COR-L47 (cell line): Measurements from ENCODE around the gene PARD3B.
"Not testable (repeated sequence)": the region's sequence is repeated elsewhere in the genome, so short reads cannot be mapped to it uniquely, and the experiment has no call there.

ENCODE experiments used
- DNase-seq: peaks from one replicate; lab custom pipeline; 2025; lab: John Stamatoyannopoulos, UW

The PARD3B gene

DNA sequence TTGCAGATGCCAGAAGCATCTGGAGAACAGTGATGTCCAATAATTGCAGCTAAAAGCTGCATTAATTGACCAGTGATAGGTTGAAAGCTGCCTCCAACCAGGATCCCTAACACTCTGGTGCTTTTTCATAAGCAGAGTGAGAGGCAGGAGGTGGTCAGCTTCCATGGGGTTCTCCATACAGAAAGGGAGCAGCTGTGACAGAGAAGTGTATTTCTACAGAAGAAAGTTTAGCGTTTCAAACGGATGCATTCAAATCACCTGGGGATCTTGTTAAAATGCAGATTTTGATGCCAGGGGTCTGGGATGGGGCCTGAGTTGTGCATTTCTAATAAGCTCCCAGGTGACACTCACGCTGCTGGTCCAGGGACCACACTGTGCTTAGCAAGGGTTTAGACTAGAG is 920.5 kb downstream of the PARD3B start:
- DNase-seq, result no peak

DNA sequence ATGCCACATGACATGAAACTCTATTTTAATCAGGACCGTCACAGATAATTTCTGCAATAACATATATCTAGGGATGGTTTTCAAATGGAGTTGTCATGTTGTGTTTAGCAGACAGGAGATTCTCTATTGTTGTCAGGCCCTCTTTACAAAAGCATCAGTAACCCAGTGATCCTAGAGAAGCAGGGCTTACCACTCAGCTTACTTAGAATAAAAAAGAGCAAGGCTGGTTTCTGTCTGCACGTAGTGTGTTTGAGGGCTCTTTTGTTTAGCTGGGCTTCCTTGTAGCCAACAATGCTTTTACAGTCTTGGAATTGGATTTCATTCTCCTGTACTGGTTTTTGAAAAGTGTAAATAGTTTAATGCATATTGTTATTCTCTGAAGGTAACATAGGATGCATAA is 926.5 kb downstream of the PARD3B start:
- no peak for DNase-seq

DNA sequence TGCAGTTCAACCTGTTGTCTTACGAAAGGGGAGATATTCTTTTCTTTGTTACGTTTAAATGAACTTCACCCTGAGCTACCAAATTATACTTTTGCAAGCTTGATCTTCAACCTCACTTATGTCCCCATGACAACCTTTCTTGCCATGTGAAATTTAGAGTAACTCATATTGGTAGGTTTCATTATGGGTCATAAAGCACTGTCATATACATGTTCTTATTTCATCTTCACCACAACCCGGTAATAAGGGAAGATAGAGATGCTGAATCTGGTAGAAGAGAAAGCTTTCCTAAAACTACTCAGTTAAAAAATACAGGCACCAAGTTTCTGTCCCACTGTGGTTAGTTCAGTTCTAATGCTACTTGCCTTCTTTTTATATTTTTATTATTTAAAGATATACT is 928.5 kb downstream of the PARD3B start:
- no peak for DNase-seq

DNA sequence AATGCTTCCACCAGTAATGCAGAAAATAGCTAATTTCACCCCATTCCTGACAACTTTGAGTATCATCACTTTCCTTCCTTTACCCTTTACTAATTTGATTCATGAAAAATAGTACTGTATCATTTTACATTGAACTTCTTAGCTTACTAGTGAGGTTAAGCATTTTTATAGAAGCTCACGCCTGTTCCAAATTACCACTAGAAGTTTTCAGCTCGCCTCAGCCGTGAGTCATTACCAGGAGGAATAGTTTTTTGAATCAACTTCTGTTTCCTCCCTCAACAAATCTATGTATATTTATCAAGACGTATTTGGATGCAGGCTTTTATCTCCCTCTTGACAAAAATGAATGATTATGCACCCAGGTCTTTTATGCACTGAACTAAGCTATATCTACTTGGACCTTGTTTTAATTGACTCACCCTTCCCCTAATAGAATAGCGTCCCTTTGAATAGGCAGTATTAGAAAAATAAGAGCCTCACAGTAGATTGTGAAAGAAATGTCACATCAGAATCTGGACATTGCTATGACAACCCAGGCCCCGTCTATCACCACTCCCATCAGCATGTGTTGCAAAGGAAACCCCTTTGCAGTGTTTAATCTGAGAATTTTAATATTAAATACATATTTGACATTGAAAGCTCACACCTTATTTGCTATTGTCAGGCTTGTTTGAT is 929.6 kb downstream of the PARD3B start:
- no peak for DNase-seq

DNA sequence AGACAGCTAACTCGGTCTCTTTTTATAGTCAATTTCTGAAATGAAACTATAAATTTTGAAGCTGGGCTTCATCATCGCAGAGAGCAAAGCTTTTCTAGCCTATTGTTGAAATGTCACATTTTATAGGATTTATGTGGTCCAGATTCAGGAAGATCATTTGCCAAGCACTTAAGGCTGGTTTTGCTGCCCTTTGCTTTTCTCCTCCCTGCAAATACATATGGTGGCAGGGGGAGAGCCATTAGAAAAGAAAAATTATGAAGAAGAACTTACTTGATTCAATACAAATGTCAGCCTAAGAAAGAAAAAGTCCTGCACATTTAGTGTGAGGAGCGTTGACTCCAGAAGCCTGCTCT is 930.1 kb downstream of the PARD3B start:
- no peak for DNase-seq

DNA sequence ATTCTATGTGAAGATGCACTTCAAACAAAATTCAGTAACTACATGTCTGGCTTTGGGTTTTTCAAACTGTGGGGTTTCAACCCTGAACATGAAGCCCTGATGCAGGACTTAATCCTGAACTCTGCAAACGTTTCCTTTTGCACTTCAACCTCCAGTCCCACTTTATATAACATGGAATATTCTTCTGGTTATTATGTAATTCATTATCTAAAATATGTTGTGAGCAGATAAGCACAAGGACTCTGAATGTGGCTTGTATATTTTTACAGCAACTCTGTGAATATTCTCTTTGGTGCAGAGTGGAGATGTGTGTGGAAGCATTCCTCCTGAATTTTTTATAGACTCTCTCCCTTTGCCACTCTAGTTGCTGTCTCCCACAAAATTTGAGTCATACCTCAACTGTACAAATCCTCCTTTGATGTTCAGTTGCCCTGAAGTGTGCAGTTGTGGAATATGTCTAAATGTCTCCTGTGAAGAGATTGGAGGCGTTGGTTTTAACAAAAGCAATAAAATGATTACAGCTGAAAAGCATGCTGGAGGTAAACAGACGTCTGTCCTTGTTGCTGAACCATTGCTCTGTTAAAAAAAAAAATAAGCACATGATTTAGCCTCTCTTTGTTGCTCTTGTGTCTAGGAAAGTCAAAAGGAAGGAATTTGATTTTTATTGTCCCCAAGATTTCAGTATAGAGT is 931.9 kb downstream of the PARD3B start:
- DNase-seq, result no peak

DNA sequence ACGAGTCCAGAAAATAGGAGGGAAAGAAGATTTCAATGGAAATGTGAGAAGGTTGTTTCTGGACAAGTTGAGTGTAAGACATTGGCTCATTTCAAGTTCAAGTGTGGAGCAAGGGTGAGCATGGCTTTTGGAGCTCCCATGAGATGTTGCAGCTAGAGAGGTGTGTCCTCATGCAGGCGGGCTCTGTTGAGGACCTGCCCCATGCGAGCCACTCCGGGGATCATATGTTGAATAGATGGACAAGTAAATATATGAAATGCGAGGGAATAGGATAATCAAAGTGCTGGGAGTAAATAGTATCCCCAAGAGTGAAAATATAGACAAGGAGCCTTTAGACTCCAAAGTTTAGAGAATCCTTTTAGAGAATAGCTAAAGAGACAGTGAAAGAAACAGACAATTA is 936.6 kb downstream of the PARD3B start:
- no peak for DNase-seq

DNA sequence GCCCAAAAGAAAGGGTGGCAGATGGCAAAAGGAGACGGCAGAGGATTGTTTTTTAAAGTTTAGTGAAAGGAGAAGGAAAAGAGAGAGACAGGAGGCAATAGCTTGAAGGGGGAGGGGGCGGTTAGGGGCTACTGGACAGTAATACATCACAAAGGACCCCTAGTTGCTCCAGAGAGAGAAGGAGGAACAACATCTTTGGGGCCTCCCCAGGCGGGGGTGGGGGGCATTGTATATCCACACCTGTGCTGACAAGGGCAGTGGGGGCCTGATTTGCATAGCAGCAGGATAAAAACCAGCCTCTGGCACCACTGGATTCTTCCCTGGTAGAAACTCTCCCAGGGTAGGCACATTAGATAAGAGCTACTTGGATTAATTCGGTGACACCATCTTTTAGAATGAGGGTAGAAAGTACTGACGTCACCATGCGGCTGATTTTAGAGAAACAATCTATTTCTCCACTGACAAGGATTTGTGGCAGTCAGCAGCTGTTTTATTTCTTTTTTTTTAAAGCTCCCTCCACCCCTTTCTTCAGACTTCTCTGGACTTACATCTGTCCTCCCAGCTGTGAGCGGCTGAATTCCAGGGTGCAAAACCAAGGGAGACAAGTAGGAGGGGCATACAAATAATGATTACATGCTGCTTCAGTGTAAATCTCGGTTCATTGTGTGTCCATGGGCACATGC is 937.3 kb downstream of the PARD3B start:
- no peak for DNase-seq

DNA sequence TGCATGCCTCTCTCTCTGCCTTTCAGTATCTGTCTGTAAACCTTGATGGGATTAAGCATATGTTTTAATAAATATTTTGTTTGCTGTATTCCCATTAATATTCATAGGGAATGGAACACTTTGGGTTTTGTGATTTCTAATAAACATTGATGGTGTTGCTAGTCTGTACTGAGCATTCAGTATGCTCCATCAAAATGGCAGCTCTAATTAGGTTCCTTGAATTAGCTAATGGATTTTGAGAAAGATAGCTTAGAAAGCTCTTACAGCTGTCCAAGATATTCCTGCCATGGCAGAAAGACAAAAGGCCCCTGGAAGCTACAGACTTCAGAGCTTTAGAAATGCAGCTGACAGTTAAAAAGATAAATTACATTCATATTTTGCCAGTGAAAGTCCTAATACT is 937.8 kb downstream of the PARD3B start:
- DNase-seq, result no peak

DNA sequence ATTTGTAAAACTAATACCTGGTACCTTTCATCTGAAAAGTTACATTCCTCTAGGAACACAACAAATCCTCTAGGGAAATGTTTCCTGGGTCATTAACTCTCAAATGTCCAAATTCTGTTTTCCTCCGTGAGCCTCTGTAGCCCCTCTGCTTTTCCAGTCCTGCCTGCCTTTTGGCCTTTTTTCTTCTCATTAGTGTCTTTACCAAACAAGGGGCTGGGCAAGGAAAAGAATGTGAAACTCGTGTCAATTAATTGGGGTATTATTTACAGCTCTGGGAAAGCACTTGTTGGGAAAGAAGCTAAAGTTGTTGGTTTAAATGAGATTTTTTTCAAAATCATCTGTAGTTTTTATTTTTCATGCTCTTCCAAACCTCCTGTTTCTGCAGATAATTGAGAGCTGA is 938.9 kb downstream of the PARD3B start:
- no peak for DNase-seq

DNA sequence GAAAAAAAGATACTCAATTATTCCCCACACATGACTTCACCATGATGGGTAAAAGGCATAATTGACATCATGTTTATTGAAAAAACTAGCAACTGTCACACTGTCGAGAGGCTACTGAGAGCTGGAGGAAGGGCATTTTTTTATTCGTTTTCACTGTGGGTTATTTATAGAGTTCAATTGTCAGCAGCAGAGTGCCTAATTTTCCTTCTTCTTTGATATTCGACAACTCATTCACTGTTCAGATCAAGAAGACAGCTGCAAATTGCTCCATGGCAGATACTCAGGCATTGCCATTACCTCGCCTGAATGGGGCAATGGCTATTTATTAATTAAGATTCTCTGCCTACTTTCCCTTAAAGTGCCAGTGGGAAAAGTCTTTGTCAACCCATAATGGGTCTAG is 939.5 kb downstream of the PARD3B start:
- no peak for DNase-seq

DNA sequence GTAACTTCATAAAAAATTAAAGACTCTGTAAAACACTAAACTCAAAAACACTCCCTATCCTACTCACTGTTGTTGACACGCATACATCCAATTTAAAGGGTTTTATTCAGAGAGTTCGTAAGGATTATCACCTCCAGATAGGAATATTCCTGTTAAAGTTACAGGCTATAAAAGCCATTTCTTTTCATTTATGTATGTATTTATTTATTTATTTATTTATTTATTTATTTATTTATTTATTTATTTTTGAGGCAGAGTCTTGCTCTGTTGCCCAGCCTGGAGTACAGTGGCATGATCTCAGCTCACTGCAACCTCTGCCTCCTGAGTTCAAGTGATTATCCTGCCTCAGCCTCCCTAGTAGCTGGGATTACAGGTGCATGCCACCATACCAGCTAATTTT is 948.3 kb downstream of the PARD3B start:
- DNase-seq, result not testable (repeated sequence)

DNA sequence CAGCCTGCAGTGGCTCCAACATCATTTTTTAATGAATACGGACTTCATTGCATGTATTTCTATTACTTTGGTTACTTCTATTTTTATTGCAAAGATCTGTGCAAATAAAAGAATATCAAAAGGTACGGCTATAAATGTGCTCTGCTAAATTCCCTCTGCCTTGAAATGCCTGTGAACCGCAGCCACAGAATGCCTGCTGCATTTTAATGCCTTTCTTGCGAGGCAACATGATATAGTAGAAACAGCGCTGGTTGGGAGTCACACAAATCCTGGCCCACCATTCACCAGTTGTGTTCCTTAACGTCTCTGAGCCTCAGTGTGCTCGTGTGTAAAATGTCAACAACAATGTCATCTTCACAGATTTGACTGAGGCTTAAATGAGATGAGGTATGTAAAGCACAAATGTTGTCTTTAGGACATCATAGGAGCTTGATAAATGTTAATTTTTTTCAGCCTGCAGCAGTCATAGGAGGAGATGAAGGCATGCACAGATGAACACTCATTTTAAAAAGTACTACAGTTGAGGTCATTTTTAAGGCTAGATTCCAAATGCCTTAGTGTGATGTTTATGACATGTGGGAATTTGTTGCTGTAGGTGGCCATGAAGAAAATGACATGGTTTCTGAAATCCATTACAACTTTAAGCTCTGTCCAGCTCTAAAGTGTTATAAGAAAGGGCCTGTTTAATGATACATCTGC is 949.4 kb downstream of the PARD3B start:
- no peak for DNase-seq

DNA sequence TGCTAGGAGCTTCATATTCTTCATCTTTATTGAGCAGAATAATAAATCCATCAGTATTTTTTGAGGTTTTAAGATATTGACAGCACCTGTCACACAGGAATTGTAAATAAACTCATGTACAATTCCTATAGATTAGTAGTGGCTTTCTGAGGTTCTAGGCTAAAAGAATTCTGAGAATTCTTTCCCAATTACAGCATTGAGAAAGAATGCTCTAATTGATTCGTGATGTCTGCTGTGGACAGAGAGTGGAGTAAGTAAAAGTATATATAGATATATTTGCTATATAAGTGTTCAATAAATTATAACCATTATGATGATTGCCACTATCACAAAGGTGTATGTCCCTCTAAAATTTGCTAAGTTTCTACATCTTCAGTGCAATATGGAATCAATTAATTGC is 950.5 kb downstream of the PARD3B start:
- DNase-seq, result no peak

DNA sequence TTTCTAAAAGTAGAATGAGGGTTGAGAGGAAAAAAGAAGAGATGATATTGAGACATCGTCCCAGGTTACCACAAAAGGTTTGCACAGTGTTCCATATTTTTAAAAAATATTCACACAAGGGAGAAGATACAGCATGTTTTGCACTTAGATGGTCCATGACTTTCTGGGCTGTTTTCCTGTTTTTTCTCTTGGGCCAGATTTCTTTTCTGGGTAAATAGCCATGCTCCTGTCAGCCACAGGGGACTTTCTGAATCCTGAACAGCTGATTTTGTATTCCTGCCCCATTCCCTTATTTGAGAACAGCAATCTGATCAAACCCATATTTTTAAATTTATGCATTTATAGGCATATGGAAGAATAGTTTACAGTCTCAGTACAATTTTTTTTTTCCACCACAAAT is 951.1 kb downstream of the PARD3B start:
- no peak for DNase-seq

DNA sequence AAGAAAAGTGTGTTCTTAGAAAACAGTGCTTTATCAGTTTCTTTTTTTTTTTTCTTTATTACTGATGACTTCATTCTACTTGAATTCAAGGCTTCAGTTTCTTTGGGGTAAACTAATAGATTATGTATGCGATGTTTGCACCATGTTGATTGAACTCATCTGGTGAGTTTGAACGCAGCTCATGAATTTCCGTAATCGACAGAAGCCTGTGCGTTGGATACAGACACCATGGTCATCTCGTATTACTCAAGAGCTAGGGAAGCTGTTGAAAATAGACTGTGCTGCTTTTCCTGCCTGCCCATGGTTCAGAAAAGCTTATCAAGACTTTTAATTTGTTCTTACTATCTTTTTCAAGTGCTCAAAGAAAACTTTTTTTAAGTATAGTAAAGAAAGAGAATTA is 951.5 kb downstream of the PARD3B start:
- DNase-seq, result no peak

DNA sequence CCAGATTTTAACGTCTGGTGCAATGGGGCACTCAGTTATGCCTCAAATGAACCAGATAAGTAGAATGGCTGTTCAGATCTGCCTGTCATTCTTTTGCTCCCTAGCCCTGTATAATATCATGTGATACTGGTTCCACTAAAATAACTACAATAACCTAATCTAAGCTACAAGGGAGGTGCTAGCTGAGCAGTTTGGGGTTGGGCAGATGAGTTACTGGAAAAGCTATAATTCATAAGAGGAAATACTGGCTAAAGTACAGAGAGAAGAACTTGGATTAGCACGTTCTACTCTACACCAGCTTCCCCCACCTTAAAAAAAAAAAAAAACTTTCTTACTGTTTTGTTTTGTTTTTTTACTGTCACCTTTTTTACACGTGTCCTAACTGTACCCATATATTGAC is 953.7 kb downstream of the PARD3B start:
- DNase-seq, result no peak

DNA sequence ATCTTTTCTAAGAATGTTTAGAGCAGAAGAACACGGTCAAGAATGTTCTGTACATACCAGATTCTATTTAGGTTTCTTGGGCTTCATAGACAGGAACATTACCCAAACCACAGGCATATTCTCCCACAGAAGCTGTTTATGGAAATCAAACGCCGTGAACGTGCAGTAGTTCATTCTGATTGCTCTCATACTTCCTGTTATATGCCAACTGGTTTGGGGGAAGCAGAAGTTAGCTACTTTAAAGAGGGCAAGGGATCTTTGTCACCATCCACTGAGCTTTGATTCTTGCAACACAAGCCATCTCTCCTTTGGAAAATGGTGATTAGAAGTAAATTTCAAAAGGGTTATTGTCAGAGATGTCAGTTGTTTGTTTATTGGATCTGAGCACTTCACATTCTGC is 954.8 kb downstream of the PARD3B start:
- no peak for DNase-seq

DNA sequence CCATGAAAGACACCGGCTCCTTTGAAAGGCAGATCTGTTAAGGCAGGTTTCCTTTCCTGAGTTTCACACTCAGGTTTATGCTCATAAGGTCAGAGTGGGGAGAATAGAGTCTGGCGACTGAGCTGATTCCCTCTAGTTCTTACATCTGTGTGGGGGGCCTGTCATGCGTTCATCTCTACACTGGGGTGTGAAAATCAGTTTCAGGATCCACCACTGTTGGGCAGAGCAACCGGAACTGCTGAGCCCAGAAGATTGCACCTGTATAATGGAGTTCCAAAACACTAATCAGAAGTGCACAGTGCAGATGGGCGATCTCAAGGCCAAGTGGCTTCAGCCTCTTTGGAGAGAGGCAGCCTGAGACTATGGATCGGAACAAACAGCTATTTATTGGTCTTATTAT is 955.7 kb downstream of the PARD3B start:
- no peak for DNase-seq

DNA sequence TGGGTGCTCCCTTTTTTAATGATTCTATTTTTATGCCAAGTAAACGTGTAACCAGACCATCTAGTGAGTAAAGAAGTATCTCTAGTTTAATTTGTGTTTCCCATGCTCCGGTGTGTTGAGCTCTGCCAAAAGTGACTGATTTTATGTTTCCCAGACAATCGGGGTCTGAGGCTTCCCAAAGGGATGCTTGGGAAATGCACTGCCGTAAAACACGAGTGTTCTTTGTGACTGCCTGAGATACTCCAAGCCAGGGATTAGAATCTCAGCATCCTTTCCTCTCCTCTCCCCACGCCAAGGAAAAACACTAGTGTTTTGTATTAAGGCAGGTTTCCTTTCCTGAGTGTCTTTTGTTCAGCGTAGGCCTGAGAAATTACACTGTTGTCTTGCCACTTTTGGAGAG is 956.6 kb downstream of the PARD3B start:
- no peak for DNase-seq

DNA sequence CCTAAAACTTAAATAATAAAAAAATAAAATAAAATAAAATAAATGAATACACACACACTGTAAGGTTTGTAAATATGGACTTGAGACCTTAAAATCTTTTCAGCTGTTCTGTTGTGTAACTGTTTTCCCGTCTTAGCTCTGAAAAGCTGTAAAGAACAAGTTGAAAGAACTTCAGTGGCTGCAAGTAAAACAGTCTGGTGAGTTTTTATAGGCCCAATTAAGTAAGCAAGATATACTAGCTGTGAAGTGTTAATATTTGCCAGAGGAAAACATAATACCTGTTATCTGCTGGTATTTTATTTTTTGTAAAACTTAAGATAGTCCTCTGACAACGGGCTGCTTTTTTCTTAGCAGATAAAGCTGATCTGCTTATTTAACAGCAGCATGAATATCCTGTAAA is 960.1 kb downstream of the PARD3B start:
- no peak for DNase-seq

DNA sequence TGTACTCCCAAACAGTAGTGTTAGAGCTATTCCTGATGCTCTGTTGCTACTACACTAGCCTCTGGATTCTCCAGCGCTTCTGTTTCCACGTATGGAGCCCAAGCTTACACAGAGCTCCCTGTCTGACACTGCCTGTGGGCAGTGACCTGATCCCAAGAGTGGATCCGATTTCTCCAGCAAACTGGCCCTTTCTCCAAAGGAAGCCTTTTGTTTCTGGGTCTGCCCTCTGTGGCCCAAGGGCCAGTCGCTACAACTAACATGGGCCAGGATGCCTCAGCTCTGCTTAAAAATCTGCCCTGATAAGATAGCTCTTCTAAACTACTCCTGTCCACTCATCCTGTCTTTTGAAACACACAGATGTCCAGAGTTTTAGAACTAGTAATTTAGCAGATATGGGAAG is 964.4 kb downstream of the PARD3B start:
- no peak for DNase-seq

DNA sequence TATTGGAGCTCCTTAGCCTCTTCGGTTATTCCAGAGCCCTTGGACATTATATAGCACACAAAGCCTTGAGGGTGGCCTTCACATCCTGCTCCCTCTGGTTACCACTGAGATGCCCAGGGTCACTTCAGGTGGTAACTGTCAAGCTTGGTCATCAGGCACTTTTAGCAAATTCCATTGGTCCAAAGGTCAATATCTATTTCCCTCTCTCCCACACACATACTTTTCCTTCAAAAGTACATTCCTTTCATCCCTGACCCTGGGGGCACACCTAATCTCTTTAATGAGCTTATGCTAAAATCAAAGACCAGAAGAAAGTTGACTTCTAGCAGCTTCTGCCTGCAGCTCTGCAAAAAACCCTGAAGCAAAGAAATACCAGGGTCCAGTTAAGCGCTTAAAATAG is 965.1 kb downstream of the PARD3B start:
- DNase-seq, result no peak
